K562 (cell line): Measurements from ENCODE around the gene AFAP1. TPM values are rescaled to one million over a fixed set of nuclear protein-coding genes. Genes with fewer than 3 reads are reported as not detected.

Experiments used
- ATAC-seq: fragments of 200-7000 bp; cut with Tn5 transposase; 3 replicates; pipeline ENCODE4 v1.9.1; 2020; ENCODE audit warnings: moderate library complexity
- BruUV-seq: library from RNA; stranded (reverse); fragments of 400-500 nt; replicated peaks from 2 replicates; lab custom pipeline; 2021; lab: Mats Ljungman, UMichigan
- CTCF ChIA-PET: fragments of 300-600 bp; formaldehyde crosslinking; extraction: SDS; loops from one replicate; lab custom pipeline; 2021; ENCODE audit warnings: low intra/inter-chr PET ratio; lab: Yijun Ruan, JAX
- POLR2A ChIA-PET: fragments of 300-600, 350-650 bp; sonication (Branson Sonifier 250); formaldehyde crosslinking; extraction: SDS; loops from one replicate; lab custom pipeline; 2021; ENCODE audit warnings: antibody characterized with exemption, inconsistent platforms; lab: Yijun Ruan, JAX
- DNase-seq, 4 experiments: peaks; one replicate each; pipeline versions ENCODE4 v3.0.0 to v3.0.0-alpha.2; 2011 to 2018; ENCODE audit warnings: low spot score in 3 of 4, mixed read lengths in 3 of 4; ENCODE audit errors: extremely low read depth in 1 of 4
- FAIRE-seq: peaks from 2 replicates; lab custom pipeline; 2011; peaks lifted over from hg19 to GRCh38; lab: Jason Lieb, UNC
- H2AFZ ChIP-seq: 2 replicates; pipeline ENCODE4 v1.6.0; 2011; ENCODE audit warnings: low read depth, low read length, control low read depth, inconsistent platforms
- H3K27ac ChIP-seq: fragments of 200-600 bp; 3 replicates; pipeline ENCODE4 v1.8.0; 2011; ENCODE audit warnings: low read depth, mild to moderate bottlenecking, control low read depth, inconsistent platforms, low read length, moderate library complexity, mixed read lengths; ENCODE audit errors: extremely low read depth
- H3K27me3 ChIP-seq, 2 experiments: fragments of 300-600 bp in 1 of 2; 2 replicates in 1 of 2; 3 replicates in 1 of 2; pipeline versions ENCODE4 v1.6.0 to v1.8.0; 2011; ENCODE audit warnings: inconsistent platforms in 2 of 2, low read length in 2 of 2, mild to moderate bottlenecking in 1 of 2, mixed read lengths in 1 of 2, moderate library complexity in 1 of 2; ENCODE audit not compliant: control insufficient read depth in 2 of 2, insufficient read depth in 2 of 2
- H3K36me3 ChIP-seq: fragments of 300-600 bp; 3 replicates; pipeline ENCODE4 v1.8.0; 2011; ENCODE audit warnings: mild to moderate bottlenecking, low read length, inconsistent platforms; ENCODE audit not compliant: control insufficient read depth, insufficient read depth
- H3K4me1 ChIP-seq, 2 experiments: fragments of 200-600 bp in 1 of 2; replicated peaks in 1 of 2; 2 replicates in 1 of 2; 3 replicates in 1 of 2; pipeline versions ENCODE4 v1.5.1 to v1.8.0; 2011; ENCODE audit warnings: inconsistent platforms in 2 of 2, low read length in 2 of 2, mild to moderate bottlenecking in 1 of 2, mixed read lengths in 1 of 2, moderate library complexity in 1 of 2; ENCODE audit not compliant: control insufficient read depth in 2 of 2, insufficient read depth in 2 of 2
- H3K4me2 ChIP-seq: 2 replicates; pipeline ENCODE4 v1.6.1; 2011; ENCODE audit warnings: low read length, control low read depth, inconsistent platforms, mixed read lengths; ENCODE audit not compliant: insufficient read depth
- H3K4me3 ChIP-seq: fragments of 200-600 bp; sonication (generic), shearing (Covaris generic); 2 replicates; pipeline ENCODE4 v1.5.1; 2016; ENCODE audit warnings: control low read depth, inconsistent platforms
- H3K79me2 ChIP-seq: fragments of 200-600 bp; 3 replicates; pipeline ENCODE4 v1.8.0; 2011; ENCODE audit warnings: low read length, inconsistent platforms; ENCODE audit not compliant: control insufficient read depth, insufficient read depth
- H3K9ac ChIP-seq, 2 experiments: 2 replicates each; pipeline versions ENCODE4 v1.6.0 to v1.6.1; 2011; ENCODE audit warnings: low read depth in 2 of 2, low read length in 2 of 2, control low read depth in 1 of 2, inconsistent platforms in 1 of 2, mild to moderate bottlenecking in 1 of 2, mixed read lengths in 1 of 2; ENCODE audit not compliant: insufficient read depth in 1 of 2
- H3K9me1 ChIP-seq: one replicate; pipeline ENCODE4 v1.6.0; 2011; ENCODE audit warnings: inconsistent platforms, mild to moderate bottlenecking, low read length, moderate library complexity; ENCODE audit not compliant: control insufficient read depth, insufficient read depth
- H3K9me3 ChIP-seq: replicated peaks from 2 replicates; pipeline ENCODE4 v1.5.1; 2011; ENCODE audit warnings: low read depth, low read length, inconsistent platforms; ENCODE audit not compliant: control insufficient read depth, insufficient read depth
- H4K20me1 ChIP-seq: replicated peaks from 2 replicates; pipeline ENCODE4 v1.6.1; 2011; ENCODE audit warnings: low read length, inconsistent platforms, mixed read lengths; ENCODE audit not compliant: control insufficient read depth, insufficient read depth
- FUS ChIP-seq: fragments of 200-400 bp; formaldehyde crosslinking; optimal IDR thresholded peaks from 2 replicates; pipeline ENCODE3; 2017; ENCODE audit warnings: low read depth, low read length
- JUND ChIP-seq, 2 experiments: IDR thresholded peaks; 2 replicates in 1 of 2; 3 replicates in 1 of 2; pipeline ENCODE4 v1.6.1; 2011; ENCODE audit warnings: borderline replicate concordance in 2 of 2, low read depth in 2 of 2, low read length in 2 of 2, improper control_type of control experiment in 1 of 2, missing biosample characterization in 1 of 2, missing genetic modification characterization in 1 of 2, missing genetic modification reagents in 1 of 2
- MGA ChIP-seq: fragments of 450-650 bp; IDR thresholded peaks from 2 replicates; pipeline ENCODE4 v1.6.1; 2016; ENCODE audit warnings: mild to moderate bottlenecking, moderate library complexity
- NR2C1 ChIP-seq, 2 experiments: fragments of 450-650 bp; IDR thresholded peaks; 2 replicates each; pipeline ENCODE4 v1.6.1; 2017; ENCODE audit warnings: mild to moderate bottlenecking in 2 of 2, antibody characterized with exemption in 1 of 2, inconsistent platforms in 1 of 2, missing compliant biosample characterization in 1 of 2, missing genetic modification characterization in 1 of 2
- POLR2A ChIP-seq: fragments of 450-650 bp; conservative IDR thresholded peaks from 2 replicates; pipeline ENCODE4 v1.6.1; 2016
- PRPF4 ChIP-seq: fragments of 200-400 bp; formaldehyde crosslinking; IDR thresholded peaks from one replicate; pipeline ENCODE4 v1.6.1; 2017; ENCODE audit warnings: low read length, low read depth, mild to moderate bottlenecking; ENCODE audit not compliant: insufficient read depth, poor library complexity, severe bottlenecking
- SIRT6 ChIP-seq: IDR thresholded peaks from one replicate; pipeline ENCODE4 v1.6.1; 2012; ENCODE audit warnings: low read depth, mild to moderate bottlenecking, control low read depth, inconsistent platforms, low read length, moderate library complexity
- TEAD2 ChIP-seq: fragments of 450-650 bp; IDR thresholded peaks from 2 replicates; pipeline ENCODE4 v1.6.1; 2016; ENCODE audit warnings: missing genetic modification characterization, control low read depth, missing compliant biosample characterization
- ZNF232 ChIP-seq: sonication (generic); formaldehyde crosslinking; IDR thresholded peaks from 2 replicates; pipeline ENCODE4 v1.8.0; 2022; ENCODE audit warnings: mild to moderate bottlenecking, missing genetic modification reagents
- ZNF785 ChIP-seq: fragments of 250-450 bp; sonication (Bioruptor Pico); IDR thresholded peaks from 2 replicates; pipeline ENCODE4 v1.4.0; 2020; ENCODE audit warnings: mild to moderate bottlenecking
- WGBS: fragments of 100-300 bp; shearing (Covaris generic); methylation state at CpG from one replicate; pipeline ENCODE4 v1.1.6; 2016; ENCODE audit warnings: low coverage, mixed read lengths; ENCODE audit not compliant: insufficient coverage; ENCODE audit errors: missing lambda C conversion rate; 5-methylcytosine and 5-hydroxymethylcytosine counted together
- in situ Hi-C: fragments of 300-500 bp; cut with MboI; formaldehyde crosslinking; loops from 4 replicates; pipeline ENCODE4 v1.15.0; 2018; ENCODE audit warnings: inconsistent platforms, mixed read lengths
- intact Hi-C: fragments of 100-400 bp; cut with micrococcal nuclease; formaldehyde crosslinking; loops from 2 replicates; pipeline ENCODE4 v1.14.2; 2022
- polyA plus RNA-seq, 8 experiments: library from polyadenylated mRNA; depleted of rRNA in 4 of 8; stranded (reverse) in 5 of 8; unstranded in 3 of 8; fragments of >200 nt; fragmentation: Nextera tagmentation in 2 of 8; fragmentation: Illumina TruSeq in 1 of 8; extraction: Ambion mirVana in 2 of 8; extraction: Trizol in 1 of 8; gene quantifications; 2 replicates each; pipeline versions ENCODE4 v1.2.1 to v1.2.3, GENCODE V29; 2011 to 2014; ENCODE audit warnings: inconsistent platforms in 1 of 8, missing spikeins in 1 of 8
- total RNA-seq, 7 experiments: library from RNA; depleted of rRNA in 6 of 7; stranded (reverse); fragments of >200 nt in 6 of 7; fragmentation: Illumina TruSeq in 2 of 7; extraction: Trizol in 2 of 7; gene quantifications; 2 replicates each; pipeline versions ENCODE4 v1.2.1 to v1.2.3, GENCODE V29; 2011 to 2021; ENCODE audit warnings: low replicate concordance in 1 of 7

The AFAP1 gene
- total and polyA plus RNA-seq, 9 of the 15 experiments (the other 6 are each of a cell fraction or from before 2014, with no cell fraction given), result 0.07 to 0.42 (median 0.12) TPM; not detected in 1

GRCh38 chr4:7822137-7822505, 117.5 kb downstream of the AFAP1 start:
- BruUV-seq, result no TSS peak
- TF ChIP-seq JUND (IDR thresholded peaks at IDR 0.05; ENCODE audit: borderline replicate concordance, low read depth, low read length) (no peak), JUND (tag; IDR thresholded peaks at IDR 0.05; ENCODE audit: borderline replicate concordance, low read depth, low read length) (no peak), PRPF4 (no peak), SIRT6 (no peak), TEAD2 (tag) (no peak), MGA (no peak), ZNF232 (CRISPR knock-in tag) (no peak), ZNF785 (CRISPR knock-in tag) (no peak), FUS (no peak), POLR2A (no peak), NR2C1 (IDR thresholded peaks at IDR 0.05) (no peak), NR2C1 (tag; IDR thresholded peaks at IDR 0.05) (no peak)

More at GRCh38 chr4:7822137-7822505, 117.5 kb downstream of the AFAP1 start:
- no peaks in the 10 kb centered on the region for H3K9me1 ChIP-seq
- FAIRE-seq (no peak), DNase-seq (no peak), ATAC-seq (no peak)
- in situ Hi-C loops (no loop called here), intact Hi-C loops (no loop called here)
- no peak overlapping the region for H3K4me3 ChIP-seq
- no peak overlapping the region for H3K4me2 ChIP-seq
- under 1% methylated on average over 6 of the region's 6 CpGs for WGBS
- no peak overlapping the region for H3K9ac ChIP-seq
- no peak overlapping the region for H2AFZ ChIP-seq
- no peak overlapping the region for H3K27ac ChIP-seq
- no peaks in the 10 kb centered on the region for H3K79me2 ChIP-seq
- no peaks in the 10 kb centered on the region; the same call in 1 of the 2 replicates for H4K20me1 ChIP-seq
- H3K9me3 ChIP-seq, result no peaks in the 10 kb centered on the region
- no peaks in the 10 kb centered on the region for H3K36me3 ChIP-seq
- no peaks in the 10 kb centered on the region for H3K4me1 ChIP-seq
- H3K27me3 ChIP-seq, result peaks cover 10 to 43% of the 10 kb centered on the region in 2 experiments; a peak in 4 of 5 replicates
- POLR2A ChIA-PET, result interaction anchor here (2.0 kb wide), 1 partner anchor 9 kb away, joined by 5 read pairs; no protein-coding TSS in a partner anchor
- CTCF ChIA-PET, result no interaction called here
